Activated T-cell treated with anti-CD3 and anti-CD28 coated beads, Interleukin-2, amount 50 U/mL, for 72 hours (primary cell): ENCODE results near the gene RABGAP1L. TPM values are rescaled to one million over a fixed set of nuclear protein-coding genes. Genes with fewer than 3 reads are reported as not detected.

ENCODE experiments used
- ATAC-seq, 2 donors: fragments of 150-1000 bp; cut with Tn5 transposase; replicated peaks in 1 of 2; 2 replicates each; pipeline ENCODE4 v1.10.0; 2021; ENCODE audit warnings: moderate library complexity in 2 of 2, mild to moderate bottlenecking in 1 of 2
- DNase-seq, 2 donors: peaks; one replicate each; pipeline ENCODE4 v3.0.0; 2021 to 2022; ENCODE audit warnings: mixed read lengths in 1 of 2
- H3K27ac Mint-ChIP-seq: one replicate; pipeline ENCODE4 v1.8.0; 2022; ENCODE audit warnings: mild to moderate bottlenecking, moderate library complexity, mixed read lengths
- H3K27me3 Mint-ChIP-seq: one replicate; pipeline ENCODE4 v1.8.0; 2022; ENCODE audit warnings: low read depth, mixed read lengths
- H3K36me3 Mint-ChIP-seq, 2 donors: one replicate each; pipeline ENCODE4 v1.8.0; 2022; ENCODE audit warnings: mixed read lengths in 2 of 2, mild to moderate bottlenecking in 1 of 2; ENCODE audit not compliant: insufficient read depth in 2 of 2
- H3K4me1 Mint-ChIP-seq: one replicate; pipeline ENCODE4 v1.8.0; 2022; ENCODE audit warnings: low read depth, mixed read lengths
- H3K4me3 Mint-ChIP-seq, 2 donors: one replicate each; pipeline ENCODE4 v1.8.0; 2022; ENCODE audit warnings: mild to moderate bottlenecking in 2 of 2, mixed read lengths in 2 of 2, moderate library complexity in 2 of 2
- H3K9me3 Mint-ChIP-seq, 2 donors: one replicate each; pipeline ENCODE4 v1.8.0; 2022; ENCODE audit warnings: mixed read lengths in 2 of 2
- total RNA-seq, 2 donors: library from RNA; stranded (reverse); gene quantifications; one replicate each; pipeline ENCODE4 v1.2.3, GENCODE V29; 2022

Gene RABGAP1L
- total RNA-seq, 2 donors from 2014 or later: 36.7 to 42.0 TPM

DNA sequence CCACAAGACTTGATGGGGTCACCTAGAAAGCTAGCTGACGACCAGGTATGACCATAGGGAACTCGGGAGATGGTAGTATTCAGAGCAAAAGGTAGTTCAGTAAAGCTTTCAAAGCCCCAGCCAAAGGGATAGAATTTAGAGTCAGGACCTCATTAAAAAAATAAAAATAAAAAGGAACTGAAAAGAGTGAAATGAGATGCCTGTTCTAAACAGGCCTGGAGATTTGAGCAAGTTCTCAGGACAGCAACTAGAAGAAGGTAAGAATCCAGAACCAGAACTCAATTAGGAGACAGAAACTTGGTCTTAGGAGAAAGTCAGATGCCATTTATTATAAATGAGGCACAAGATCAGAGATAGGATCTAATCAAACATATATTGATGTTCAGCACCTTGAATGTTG is 575.0 kb downstream of the RABGAP1L start:
- Mint-ChIP-seq H3K27me3 (no peaks in the 10 kb centered on the region), H3K9me3 (peaks cover 0 to 3% of the 10 kb centered on the region in 2 donors), H3K36me3 (peaks cover 0 to 3% of the 10 kb centered on the region in 2 donors), H3K27ac (no peak overlapping the region), H3K4me1 (no peaks in the 10 kb centered on the region), H3K4me3 (no peak overlapping the region)
- DNase-seq: no peak
- no peak for ATAC-seq

DNA sequence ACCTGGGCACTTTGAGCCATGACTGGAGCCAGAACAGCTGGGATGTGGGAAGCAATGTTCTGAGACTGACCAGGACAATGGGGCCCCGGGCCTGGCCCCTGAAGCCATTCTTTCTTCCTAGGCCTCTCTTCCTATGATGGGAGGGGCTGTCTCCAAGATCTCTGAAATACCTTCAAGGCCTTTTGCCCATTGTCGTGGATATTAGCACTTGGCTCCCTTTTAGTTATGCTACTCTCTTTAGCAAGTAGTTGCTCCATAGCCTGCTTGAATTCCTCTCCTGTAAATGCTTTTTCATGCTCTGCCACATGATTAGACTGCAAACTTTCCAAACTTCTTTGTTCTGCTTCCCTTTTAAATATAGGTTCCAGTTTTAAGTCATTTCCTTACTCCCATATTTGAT is 577.5 kb downstream of the RABGAP1L start:
- peaks cover 0 to 3% of the 10 kb centered on the region in 2 donors for H3K9me3 Mint-ChIP-seq
- no peak for DNase-seq
- H3K36me3 Mint-ChIP-seq: peaks cover 0 to 3% of the 10 kb centered on the region in 2 donors
- no peak for ATAC-seq
- H3K4me1 Mint-ChIP-seq: peaks cover 7% of the 10 kb centered on the region
- H3K4me3 Mint-ChIP-seq: no peak overlapping the region
- H3K27ac Mint-ChIP-seq: no peak overlapping the region
- no peaks in the 10 kb centered on the region for H3K27me3 Mint-ChIP-seq

DNA sequence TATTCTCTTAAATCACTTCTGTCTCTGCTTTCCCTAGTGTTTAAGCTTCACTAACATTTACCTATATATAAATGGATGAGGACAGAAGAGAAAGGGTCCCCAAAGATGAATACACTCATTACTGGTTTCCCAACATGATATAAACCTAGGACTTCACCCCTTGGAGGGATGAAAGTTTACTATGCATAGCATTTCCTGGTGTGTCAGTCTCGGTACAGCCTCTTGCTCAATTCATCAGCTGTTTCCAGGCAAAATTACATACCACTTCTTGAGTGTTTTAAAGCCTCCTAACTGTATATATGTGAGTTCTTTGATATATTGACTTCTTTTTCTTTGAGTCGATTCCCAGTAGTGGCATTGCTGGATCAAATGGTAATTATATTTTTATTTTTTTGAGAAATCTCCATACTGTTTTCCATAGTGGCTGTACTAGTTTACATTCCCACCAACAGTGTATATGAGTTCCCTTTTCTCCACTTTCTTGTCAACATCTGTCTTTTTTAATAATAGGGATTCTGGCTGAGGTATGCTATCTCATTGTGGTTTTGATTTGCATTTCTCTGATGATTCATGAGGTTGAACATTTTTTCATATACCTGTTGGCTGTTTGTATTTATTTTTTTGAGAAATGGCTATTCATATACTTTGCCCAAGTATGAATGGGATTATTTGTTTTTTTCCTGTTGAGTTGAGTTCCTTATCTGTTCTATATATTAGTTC is 581.1 kb downstream of the RABGAP1L start:
- DNase-seq (no peak), ATAC-seq (no peak)
- H3K4me3 Mint-ChIP-seq: no peak overlapping the region
- H3K36me3 Mint-ChIP-seq: peaks cover 0 to 3% of the 10 kb centered on the region in 2 donors
- H3K27me3 Mint-ChIP-seq: no peaks in the 10 kb centered on the region
- peaks cover 0 to 3% of the 10 kb centered on the region in 2 donors for H3K9me3 Mint-ChIP-seq
- peaks cover 7% of the 10 kb centered on the region for H3K4me1 Mint-ChIP-seq
- no peak overlapping the region for H3K27ac Mint-ChIP-seq

DNA sequence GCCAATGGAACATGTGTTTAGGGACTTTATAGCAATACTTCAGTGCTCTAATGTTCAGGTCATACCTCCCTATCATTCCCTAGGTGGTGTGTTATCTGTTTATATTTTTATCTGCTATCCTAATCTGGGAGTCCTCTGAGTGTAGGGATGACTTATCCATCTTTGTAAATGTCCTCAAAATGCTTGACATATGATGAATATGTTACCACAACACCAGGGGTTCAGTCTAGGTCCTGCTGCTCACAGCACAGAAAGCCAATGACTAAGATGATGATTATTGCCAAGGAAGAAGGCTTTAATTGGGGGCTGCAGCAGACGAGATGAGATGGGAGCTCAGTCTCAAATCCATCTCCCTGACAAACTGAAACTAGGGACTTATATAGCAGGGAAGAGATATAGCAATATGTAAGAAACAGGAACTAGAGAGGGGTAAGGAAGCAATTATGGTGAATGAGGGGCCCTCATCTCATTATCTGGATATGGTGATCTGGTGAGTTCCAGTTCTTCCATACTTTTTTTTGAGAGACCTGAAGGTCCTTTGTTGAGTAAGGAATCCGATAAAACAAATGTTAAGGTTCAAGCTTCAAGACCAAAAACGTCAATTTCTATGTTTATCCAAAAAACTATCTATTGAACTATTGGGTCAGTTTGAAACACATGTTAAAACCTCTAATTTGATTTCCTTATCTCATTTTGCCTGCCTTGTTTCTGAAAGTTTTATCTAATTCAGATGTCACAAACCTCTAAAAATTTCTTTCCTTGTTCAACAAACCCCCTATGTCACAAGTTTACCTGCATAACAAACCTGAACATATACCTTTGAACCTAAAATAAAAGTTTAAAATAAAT is 583.7 kb downstream of the RABGAP1L start:
- peaks cover 7% of the 10 kb centered on the region for H3K4me1 Mint-ChIP-seq
- DNase-seq: no peak

DNA sequence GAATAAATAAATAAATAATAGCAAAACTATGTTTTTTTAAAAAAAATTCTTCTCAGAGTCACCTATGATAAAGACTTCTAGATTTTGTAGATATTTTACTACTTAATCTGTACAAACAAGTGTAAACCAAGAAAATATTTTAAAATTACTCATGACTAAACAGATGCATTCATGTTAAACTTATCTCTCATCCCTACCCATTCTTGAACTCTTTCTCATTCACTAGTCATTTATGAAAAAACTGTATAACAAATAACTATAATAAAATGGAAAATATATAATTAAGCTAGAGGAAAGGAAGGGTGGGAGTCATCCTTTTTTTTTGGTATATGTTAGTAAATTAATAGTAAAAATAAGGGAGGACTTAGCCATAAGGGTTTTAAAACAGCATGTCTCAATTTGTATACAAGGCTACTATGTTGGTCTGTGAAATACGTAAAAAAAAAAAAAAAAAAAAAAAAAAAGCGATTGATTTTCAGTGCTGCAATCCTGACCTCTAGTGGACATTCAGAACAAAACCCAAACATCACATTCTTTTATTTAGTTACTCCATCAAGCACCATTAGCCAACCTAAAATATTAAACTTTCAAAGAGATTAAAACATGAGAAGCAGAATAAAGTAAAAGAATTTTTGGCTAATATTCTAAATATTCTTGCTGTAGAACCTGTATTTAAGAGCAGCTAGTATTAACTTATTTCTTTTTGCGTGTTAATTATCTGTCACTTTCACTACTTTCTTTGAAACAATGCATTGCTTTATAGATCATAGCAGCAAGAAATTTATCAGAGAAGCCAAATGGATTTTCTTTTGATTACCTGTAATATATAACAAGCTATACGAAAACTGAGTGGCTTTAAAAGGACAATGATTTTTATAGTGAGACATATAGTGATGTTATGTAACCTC is 584.6 kb downstream of the RABGAP1L start:
- Mint-ChIP-seq H3K36me3 (no peaks in the 10 kb centered on the region), H3K4me3 (no peak overlapping the region)

More for the DNA sequence above, 583.7 kb downstream of the RABGAP1L start:
- Mint-ChIP-seq H3K27ac (no peak overlapping the region), H3K27me3 (no peaks in the 10 kb centered on the region), H3K36me3 (no peaks in the 10 kb centered on the region), H3K4me3 (no peak overlapping the region), H3K9me3 (no peaks in the 10 kb centered on the region)
- no peak for ATAC-seq

DNA sequence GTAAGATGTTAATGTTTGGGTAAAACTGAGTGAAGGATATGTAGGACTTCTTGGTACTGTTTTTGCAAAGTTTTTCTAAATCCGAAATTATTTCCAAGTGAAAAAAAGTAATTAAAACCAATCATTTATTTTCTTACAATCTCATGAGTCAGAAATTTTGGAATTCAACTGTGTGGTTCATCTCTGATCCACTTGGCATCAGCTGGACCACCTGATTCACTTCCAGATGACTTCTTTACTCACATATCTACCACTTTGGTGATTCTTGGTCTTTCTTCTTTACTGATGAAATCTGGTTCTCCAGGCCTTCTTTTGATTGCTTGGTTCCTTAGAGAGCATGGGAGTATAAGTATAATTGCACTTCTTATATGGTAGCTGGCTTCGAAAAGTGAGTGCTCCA is 585.6 kb downstream of the RABGAP1L start:
- no peak for ATAC-seq

More for the DNA sequence above, 584.6 kb downstream of the RABGAP1L start:
- H3K4me1 Mint-ChIP-seq: peaks cover 7% of the 10 kb centered on the region
- ATAC-seq (no peak), DNase-seq (no peak)
- no peak overlapping the region for H3K27ac Mint-ChIP-seq
- no peaks in the 10 kb centered on the region for H3K9me3 Mint-ChIP-seq
- no peaks in the 10 kb centered on the region for H3K27me3 Mint-ChIP-seq

DNA sequence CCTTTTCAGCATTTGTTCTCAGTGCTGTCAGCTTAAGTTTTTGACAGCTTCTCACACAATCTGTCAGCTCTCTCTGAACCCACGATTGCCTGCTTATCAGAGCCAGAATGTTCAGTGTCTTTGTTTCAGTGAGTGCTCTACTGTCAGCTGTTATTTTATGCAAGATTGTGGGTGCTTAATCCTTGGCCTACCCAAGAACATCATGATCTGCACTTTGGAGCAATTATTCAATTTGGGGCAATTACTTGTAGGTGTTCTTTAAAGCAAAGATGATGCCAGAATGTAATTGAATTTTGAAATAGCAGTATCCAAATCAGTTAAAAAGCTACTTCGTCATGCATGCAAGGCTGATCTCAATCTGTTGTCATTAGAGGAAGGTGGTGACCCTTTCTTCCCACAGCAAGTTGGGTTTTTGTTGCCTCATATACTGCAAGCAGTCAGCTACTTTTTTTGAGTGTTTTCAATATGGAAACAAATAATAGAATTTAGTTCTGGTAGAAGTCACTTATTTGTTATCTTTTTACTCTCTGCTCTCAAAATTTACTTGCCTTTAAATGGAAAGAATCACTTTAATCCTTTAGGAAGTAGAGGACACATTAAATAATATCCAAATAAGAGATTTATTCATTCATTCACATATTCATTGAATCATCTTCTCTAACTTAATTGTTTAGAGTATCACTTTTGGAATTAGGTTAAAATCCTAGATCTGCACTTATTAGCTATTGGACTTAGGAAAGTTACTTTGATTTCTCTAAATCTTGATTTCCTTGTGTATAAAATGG is 586.9 kb downstream of the RABGAP1L start:
- no peak for ATAC-seq
- Mint-ChIP-seq H3K36me3 (no peaks in the 10 kb centered on the region), H3K27me3 (no peaks in the 10 kb centered on the region), H3K4me3 (no peak overlapping the region), H3K27ac (no peak overlapping the region), H3K4me1 (no peaks in the 10 kb centered on the region), H3K9me3 (no peaks in the 10 kb centered on the region)
- no peak for DNase-seq

More for the DNA sequence above, 585.6 kb downstream of the RABGAP1L start:
- Mint-ChIP-seq H3K9me3 (no peaks in the 10 kb centered on the region), H3K36me3 (no peaks in the 10 kb centered on the region), H3K27ac (no peak overlapping the region), H3K4me3 (no peak overlapping the region), H3K27me3 (no peaks in the 10 kb centered on the region), H3K4me1 (peaks cover 7% of the 10 kb centered on the region)
- no peak for DNase-seq

DNA sequence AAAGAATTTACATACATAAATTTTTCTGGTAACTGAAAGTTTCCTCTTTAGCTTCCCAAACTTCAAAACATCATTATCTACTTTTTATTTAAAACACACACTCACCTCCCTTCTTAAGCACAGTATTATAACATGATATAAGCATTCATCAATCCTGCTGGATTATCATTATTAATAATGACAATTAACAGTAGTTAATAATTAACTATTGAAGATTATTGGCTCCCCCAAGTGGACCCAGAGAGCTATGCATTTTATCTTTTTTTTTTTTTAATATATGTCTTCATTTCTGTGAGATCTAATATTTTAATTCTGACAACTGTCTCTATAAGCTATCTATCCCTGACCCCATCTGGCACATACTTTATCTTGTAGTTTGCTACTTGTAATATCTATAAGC is 588.3 kb downstream of the RABGAP1L start:
- no peaks in the 10 kb centered on the region for H3K9me3 Mint-ChIP-seq
- ATAC-seq (no peak), DNase-seq (no peak)
- H3K4me1 Mint-ChIP-seq: no peaks in the 10 kb centered on the region
- H3K4me3 Mint-ChIP-seq: no peak overlapping the region
- no peak overlapping the region for H3K27ac Mint-ChIP-seq
- H3K27me3 Mint-ChIP-seq: no peaks in the 10 kb centered on the region
- no peaks in the 10 kb centered on the region for H3K36me3 Mint-ChIP-seq

DNA sequence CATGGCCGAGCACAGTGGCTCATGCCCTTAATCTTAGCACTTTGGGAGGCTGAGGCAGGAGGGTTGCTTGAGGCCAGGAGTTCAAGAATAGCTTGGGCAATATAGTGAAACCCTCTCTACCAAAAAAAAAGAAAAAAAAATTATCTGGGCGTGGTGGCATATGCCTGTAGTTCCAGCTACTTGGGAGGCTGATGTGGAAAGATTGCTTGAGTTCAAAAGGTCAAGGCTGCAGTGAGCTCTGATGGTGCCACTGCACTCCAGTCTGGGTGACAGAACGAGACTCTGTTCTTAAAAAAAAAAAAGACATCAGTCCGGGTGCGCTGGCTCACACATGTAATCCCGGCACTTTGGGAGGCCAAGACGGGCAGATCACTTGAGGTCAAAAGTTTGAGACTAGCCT is 589.3 kb downstream of the RABGAP1L start:
- ATAC-seq: no peak
- H3K27me3 Mint-ChIP-seq: no peaks in the 10 kb centered on the region
- H3K9me3 Mint-ChIP-seq: no peaks in the 10 kb centered on the region
- H3K4me1 Mint-ChIP-seq: no peaks in the 10 kb centered on the region
- H3K36me3 Mint-ChIP-seq: no peaks in the 10 kb centered on the region
- no peak overlapping the region for H3K27ac Mint-ChIP-seq
- DNase-seq: no peak
- no peak overlapping the region for H3K4me3 Mint-ChIP-seq

DNA sequence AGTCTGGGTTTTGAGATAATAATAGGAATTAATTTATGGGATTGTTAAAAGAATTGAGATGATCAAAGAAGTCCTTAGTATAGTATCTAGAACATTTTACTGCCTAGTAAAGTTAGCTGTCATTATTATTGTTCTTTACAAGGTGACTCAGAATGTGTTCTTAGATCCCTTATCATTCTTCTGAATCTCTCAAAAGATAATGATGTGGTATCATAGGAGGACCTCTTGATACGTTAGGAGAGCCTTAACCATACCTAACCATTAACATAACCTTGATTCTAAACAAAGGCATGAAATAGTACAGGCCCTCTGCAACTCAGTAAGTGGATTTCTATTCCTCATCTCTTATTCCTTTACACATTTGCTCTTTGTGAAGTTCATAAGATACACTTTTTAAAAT is 593.8 kb downstream of the RABGAP1L start:
- H3K27me3 Mint-ChIP-seq: no peaks in the 10 kb centered on the region
- no peaks in the 10 kb centered on the region for H3K4me1 Mint-ChIP-seq
- H3K9me3 Mint-ChIP-seq: no peaks in the 10 kb centered on the region
- H3K4me3 Mint-ChIP-seq: no peak overlapping the region
- H3K36me3 Mint-ChIP-seq: no peaks in the 10 kb centered on the region
- no peak overlapping the region for H3K27ac Mint-ChIP-seq
- ATAC-seq (no peak), DNase-seq (no peak)

DNA sequence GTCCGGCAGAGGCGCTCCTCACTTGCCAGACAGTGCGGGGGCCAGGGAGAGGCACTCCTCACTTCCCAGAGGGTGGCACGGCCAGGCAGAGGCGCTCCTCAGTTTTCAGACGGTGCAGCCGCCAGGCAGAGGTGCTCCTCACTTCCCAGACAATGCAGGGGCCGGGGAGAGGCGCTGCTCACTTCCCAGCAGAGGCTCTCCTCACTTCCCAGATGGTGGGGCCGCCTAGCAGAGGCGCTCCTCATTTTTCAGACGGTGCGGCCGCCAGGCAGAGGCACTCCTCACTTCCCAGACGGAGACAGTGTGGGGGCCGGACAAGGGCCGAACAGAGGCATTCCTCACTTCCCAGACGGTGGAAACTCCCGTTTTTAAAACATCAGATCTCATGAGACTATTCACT is 602.0 kb downstream of the RABGAP1L start:
- Mint-ChIP-seq H3K4me3 (no peak overlapping the region), H3K27ac (no peak overlapping the region), H3K27me3 (no peaks in the 10 kb centered on the region), H3K9me3 (no peaks in the 10 kb centered on the region), H3K36me3 (no peaks in the 10 kb centered on the region), H3K4me1 (no peaks in the 10 kb centered on the region)
- ATAC-seq: no peak
- DNase-seq: no peak

DNA sequence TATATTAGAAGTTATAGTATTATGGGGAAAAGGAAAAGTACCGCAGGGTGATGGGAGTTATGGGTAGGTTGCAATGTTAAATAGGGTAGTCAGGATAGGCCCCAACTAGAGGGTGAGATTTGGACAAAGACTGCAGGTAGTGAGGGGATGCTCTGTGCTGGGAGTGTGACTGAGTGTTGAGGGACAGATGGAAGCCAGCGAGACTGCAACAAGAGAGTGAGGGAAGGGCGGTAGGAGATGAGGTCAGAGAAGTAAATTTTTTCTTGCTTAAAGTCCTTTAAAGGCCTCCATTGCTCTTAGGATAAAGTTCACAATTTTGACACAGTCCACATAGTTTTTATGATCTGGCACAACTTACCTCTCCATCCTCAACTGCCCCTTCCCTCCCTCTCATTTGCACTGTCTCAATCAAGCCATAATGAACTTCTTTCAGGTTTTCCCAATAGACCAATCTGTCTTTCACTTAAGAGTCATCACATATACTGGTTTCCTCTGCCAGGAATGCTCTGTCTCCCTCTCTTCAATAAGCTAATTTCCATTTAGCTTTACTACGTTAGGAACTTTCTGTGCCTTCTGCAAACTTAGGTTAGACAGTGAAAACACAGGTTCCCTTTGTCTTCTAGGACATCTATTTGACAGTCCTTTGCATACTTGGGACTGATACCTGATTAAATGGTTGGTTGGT is 602.7 kb downstream of the RABGAP1L start:
- Mint-ChIP-seq H3K36me3 (no peaks in the 10 kb centered on the region), H3K27ac (peak overlapping the region; percentile 26), H3K27me3 (no peaks in the 10 kb centered on the region), H3K9me3 (no peaks in the 10 kb centered on the region), H3K4me1 (no peaks in the 10 kb centered on the region), H3K4me3 (no peak overlapping the region)
- DNase-seq (no peak), ATAC-seq (no peak)
